Measurements from ENCODE around the gene ROR1. TPM values are rescaled to one million over a fixed set of nuclear protein-coding genes. Genes with fewer than 3 reads are reported as not detected.

The ROR1 gene
- total and polyA plus RNA-seq, 2 of the 13 experiments (the other 11 are each of a cell fraction or from before 2014, with no cell fraction given), result 0.58 to 2.3 TPM

GRCh38 chr1:63794939-63795378 lies 21.1 kb downstream of the ROR1 start:
- in situ Hi-C loops (cut with HindIII; ENCODE audit: extremely low pct_ligation_motif_present, low pct_unique_long_range_greater_than_20kb) (no loop called here), intact Hi-C loops (cut with micrococcal nuclease; ENCODE audit: unreplicated experiment) (no loop called here)
- H3K4me1 ChIP-seq (ENCODE audit: insufficient read depth, low read length), result peaks cover 13% of the 10 kb centered on the region
- CTCF ChIA-PET (ENCODE audit: low intra/inter-chr PET ratio, low total read pairs), result no interaction called here
- ATAC-seq (no peak), FAIRE-seq (no peak), DNase-seq (ENCODE audit: low spot score) (no peak)
- no peak overlapping the region for H2AFZ ChIP-seq (ENCODE audit: low read length)
- H3K4me3 ChIP-seq (replicated peaks in 1 of 3; ENCODE audit: insufficient read depth in 1 of 3, low read depth in 2 of 3, low read length in 3 of 3), result no peak overlapping the region
- POLR2A ChIA-PET, result no interaction called here
- H3K36me3 ChIP-seq (replicated peaks in 1 of 2; ENCODE audit: control insufficient read depth in 1 of 2, insufficient read depth in 2 of 2, low read length in 2 of 2), result no peaks in the 10 kb centered on the region
- BruUV-seq (replicated peaks), result no TSS peak
- no peak overlapping the region for H3K27ac ChIP-seq (ENCODE audit: extremely low read length, insufficient read depth, low read length)
- no peaks in the 10 kb centered on the region for H3K27me3 ChIP-seq (ENCODE audit: control insufficient read depth in 1 of 2, insufficient read depth in 2 of 2, low read length in 2 of 2)
- no peak overlapping the region for H3K4me2 ChIP-seq (ENCODE audit: low read depth, low read length)
- H3K9me3 ChIP-seq (ENCODE audit: low read length), result no peaks in the 10 kb centered on the region
- 44% methylated on average over 7 of the region's 7 CpGs for WGBS (ENCODE audit: low lambda C conversion rate)
- no peaks in the 10 kb centered on the region for H4K20me1 ChIP-seq (ENCODE audit: insufficient read depth, low read length)
- no peaks in the 10 kb centered on the region for H3K79me2 ChIP-seq (ENCODE audit: insufficient read depth, low read length)
- no peak overlapping the region for H3K9ac ChIP-seq (ENCODE audit: insufficient read depth, low read depth, low read length)
- TF ChIP-seq ZGPAT (CRISPR knock-in tag; IDR thresholded peaks at IDR 0.05) (no peak), SNAPC5 (CRISPR knock-in tag; IDR thresholded peaks at IDR 0.05; ENCODE audit: borderline replicate concordance) (no peak), AKNA (CRISPR knock-in tag; IDR thresholded peaks at IDR 0.05; ENCODE audit: borderline replicate concordance) (no peak), AGO1 (IDR thresholded peaks at IDR 0.05; ENCODE audit: low read depth, low read length, poor library complexity, severe bottlenecking) (no peak), SIN3A (IDR thresholded peaks at IDR 0.05; ENCODE audit: borderline replicate concordance, low read depth, low read length) (no peak), NFKB2 (CRISPR knock-in tag; IDR thresholded peaks at IDR 0.05; ENCODE audit: borderline replicate concordance) (no peak), ZNF75D (CRISPR knock-in tag; IDR thresholded peaks at IDR 0.05; ENCODE audit: borderline replicate concordance) (no peak), RFXANK (CRISPR knock-in tag; IDR thresholded peaks at IDR 0.05) (no peak), EED (CRISPR knock-in tag; IDR thresholded peaks at IDR 0.05) (no peak), FUBP1 (CRISPR knock-in tag; IDR thresholded peaks at IDR 0.05; ENCODE audit: borderline replicate concordance) (no peak), NFYC (CRISPR knock-in tag; IDR thresholded peaks at IDR 0.05) (no peak)
- TF ChIP-seq, protein P1, sequence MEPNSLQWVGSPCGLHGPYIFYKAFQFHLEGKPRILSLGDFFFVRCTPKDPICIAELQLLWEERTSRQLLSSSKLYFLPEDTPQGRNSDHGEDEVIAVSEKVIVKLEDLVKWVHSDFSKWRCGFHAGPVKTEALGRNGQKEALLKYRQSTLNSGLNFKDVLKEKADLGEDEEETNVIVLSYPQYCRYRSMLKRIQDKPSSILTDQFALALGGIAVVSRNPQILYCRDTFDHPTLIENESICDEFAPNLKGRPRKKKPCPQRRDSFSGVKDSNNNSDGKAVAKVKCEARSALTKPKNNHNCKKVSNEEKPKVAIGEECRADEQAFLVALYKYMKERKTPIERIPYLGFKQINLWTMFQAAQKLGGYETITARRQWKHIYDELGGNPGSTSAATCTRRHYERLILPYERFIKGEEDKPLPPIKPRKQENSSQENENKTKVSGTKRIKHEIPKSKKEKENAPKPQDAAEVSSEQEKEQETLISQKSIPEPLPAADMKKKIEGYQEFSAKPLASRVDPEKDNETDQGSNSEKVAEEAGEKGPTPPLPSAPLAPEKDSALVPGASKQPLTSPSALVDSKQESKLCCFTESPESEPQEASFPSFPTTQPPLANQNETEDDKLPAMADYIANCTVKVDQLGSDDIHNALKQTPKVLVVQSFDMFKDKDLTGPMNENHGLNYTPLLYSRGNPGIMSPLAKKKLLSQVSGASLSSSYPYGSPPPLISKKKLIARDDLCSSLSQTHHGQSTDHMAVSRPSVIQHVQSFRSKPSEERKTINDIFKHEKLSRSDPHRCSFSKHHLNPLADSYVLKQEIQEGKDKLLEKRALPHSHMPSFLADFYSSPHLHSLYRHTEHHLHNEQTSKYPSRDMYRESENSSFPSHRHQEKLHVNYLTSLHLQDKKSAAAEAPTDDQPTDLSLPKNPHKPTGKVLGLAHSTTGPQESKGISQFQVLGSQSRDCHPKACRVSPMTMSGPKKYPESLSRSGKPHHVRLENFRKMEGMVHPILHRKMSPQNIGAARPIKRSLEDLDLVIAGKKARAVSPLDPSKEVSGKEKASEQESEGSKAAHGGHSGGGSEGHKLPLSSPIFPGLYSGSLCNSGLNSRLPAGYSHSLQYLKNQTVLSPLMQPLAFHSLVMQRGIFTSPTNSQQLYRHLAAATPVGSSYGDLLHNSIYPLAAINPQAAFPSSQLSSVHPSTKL (CRISPR knock-in tag; IDR thresholded peaks at IDR 0.05), result no peak

Measured in HepG2 (cell line).